ENCODE results near the gene IFITM1. TPM values are rescaled to one million over a fixed set of nuclear protein-coding genes. Genes with fewer than 3 reads are reported as not detected.
"Not testable (repeated sequence)": the region's sequence is repeated elsewhere in the genome, so short reads cannot be mapped to it uniquely, and the experiment has no call there.

IFITM1 gene
- total RNA-seq, 2 experiments from 2014 or later = 248 to 285 TPM

GRCh38 chr11:283405-284104 is 30.3 kb upstream of the IFITM1 start:
- DNase-seq = peak; percentile 6
- ATAC-seq = no peak
- intact Hi-C loops (cut with DNase I, micrococcal nuclease) = no loop called here
- H3K27ac Mint-ChIP-seq = no peak overlapping the region
- CTCF ChIA-PET = interaction anchor here (0.6 to 2.3 kb wide), 6 partner anchors 22 to 228 kb away, joined by 3 to 8 read pairs (median 4); no protein-coding TSS in a partner anchor
- H3K36me3 Mint-ChIP-seq (ENCODE audit: low read depth) = peaks cover 7% of the 10 kb centered on the region
- no peak overlapping the region for H3K4me3 Mint-ChIP-seq
- no peaks in the 10 kb centered on the region for H3K9me3 Mint-ChIP-seq (ENCODE audit: low read depth)
- POLR2A ChIA-PET = interaction anchor here (0.6 to 0.8 kb wide), 2 partner anchors 8 to 75 kb away, joined by 3 to 5 read pairs; no protein-coding TSS in a partner anchor
- H3K27me3 Mint-ChIP-seq = peaks cover 21% of the 10 kb centered on the region
- peaks cover 48% of the 10 kb centered on the region for H3K4me1 Mint-ChIP-seq

GRCh38 chr11:284105-285020 is 29.5 kb upstream of the IFITM1 start:
- ChIA-PET CTCF (interaction anchor here (0.5 to 2.3 kb wide), 8 partner anchors 16 to 227 kb away, joined by 3 to 8 read pairs (median 4); no protein-coding TSS in a partner anchor), POLR2A (interaction anchor here (0.6 kb wide), 1 partner anchor 9 kb away, joined by 5 read pairs; no protein-coding TSS in a partner anchor)
- no peaks in the 10 kb centered on the region for H3K9me3 Mint-ChIP-seq (ENCODE audit: low read depth)
- intact Hi-C loops (cut with DNase I, micrococcal nuclease) = loop anchor here in 1 of 2 experiments (5.0 kb wide), 1 partner anchor 47 kb away; the partner anchor contains the start of genes PSMD13 and SIRT3
- H3K36me3 Mint-ChIP-seq (ENCODE audit: low read depth) = peaks cover 7% of the 10 kb centered on the region
- H3K27me3 Mint-ChIP-seq = peaks cover 19% of the 10 kb centered on the region
- H3K4me1 Mint-ChIP-seq = peaks cover 46% of the 10 kb centered on the region
- peak; percentile 5 for DNase-seq
- no peak overlapping the region for H3K4me3 Mint-ChIP-seq
- no peak overlapping the region for H3K27ac Mint-ChIP-seq
- no peak for ATAC-seq

DNA sequence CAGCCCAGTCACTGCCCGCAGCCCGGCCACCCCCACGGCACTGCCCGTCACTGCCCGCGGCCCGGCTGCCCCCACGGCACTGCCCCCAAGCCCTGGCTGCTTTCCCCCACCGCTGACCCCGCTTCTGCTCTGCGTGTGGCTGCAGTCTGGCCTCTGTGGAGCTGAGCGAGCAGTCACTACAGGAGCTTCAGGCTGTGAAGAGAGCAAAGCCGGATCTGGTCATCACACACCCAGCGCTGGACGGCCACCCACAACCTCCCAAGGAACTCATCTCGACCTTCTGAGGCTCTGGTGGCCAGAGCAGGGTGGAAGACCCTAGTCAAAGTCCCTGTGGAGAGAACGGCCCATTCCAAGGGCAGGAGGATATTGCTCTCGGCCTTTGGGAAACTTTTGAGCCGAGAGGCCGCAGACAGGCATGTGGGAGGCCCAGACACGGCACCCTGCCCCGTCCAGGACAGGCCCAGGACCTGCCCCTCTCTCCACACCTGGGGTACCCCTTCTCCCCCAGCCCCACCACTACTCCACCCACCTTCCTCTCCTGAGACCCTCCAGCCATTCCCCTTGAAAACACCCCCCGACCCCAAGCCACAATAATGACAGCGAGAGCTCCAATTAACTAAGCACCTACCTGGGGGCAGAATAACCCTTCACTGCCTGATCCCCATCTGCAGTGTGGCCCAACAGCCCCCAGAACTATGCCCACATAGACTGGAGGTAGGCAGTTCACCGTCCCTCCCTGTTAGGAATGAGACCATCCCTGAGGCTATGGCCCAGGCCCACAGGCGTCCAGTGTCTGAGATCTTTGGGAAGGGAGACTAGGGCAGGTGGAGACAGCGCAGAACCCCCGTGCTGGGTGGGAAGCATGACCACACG is 28.6 kb upstream of the IFITM1 start:
- ATAC-seq = no peak

GRCh38 chr11:285894-286220 is 28.0 kb upstream of the IFITM1 start:
- no peak overlapping the region for H3K27ac Mint-ChIP-seq
- intact Hi-C loops (cut with DNase I, micrococcal nuclease) = loop anchor here in 1 of 2 experiments (5.0 kb wide), 1 partner anchor 49 kb away; the partner anchor contains the start of genes PSMD13 and SIRT3
- DNase-seq = no peak
- H3K4me3 Mint-ChIP-seq = no peak overlapping the region
- H3K4me1 Mint-ChIP-seq = peaks cover 48% of the 10 kb centered on the region
- ChIA-PET POLR2A (no interaction called here), CTCF (interaction anchor here (1.0 to 1.2 kb wide), 2 partner anchors 14 to 35 kb away, joined by 3 read pairs; no protein-coding TSS in a partner anchor)
- no peaks in the 10 kb centered on the region for H3K9me3 Mint-ChIP-seq (ENCODE audit: low read depth)
- H3K36me3 Mint-ChIP-seq (ENCODE audit: low read depth) = peaks cover 8% of the 10 kb centered on the region
- no peak for ATAC-seq
- H3K27me3 Mint-ChIP-seq = peaks cover 15% of the 10 kb centered on the region

More for the DNA sequence above, 28.6 kb upstream of the IFITM1 start:
- Mint-ChIP-seq H3K9me3 (ENCODE audit: low read depth) (no peaks in the 10 kb centered on the region), H3K4me3 (no peak overlapping the region), H3K27me3 (peaks cover 18% of the 10 kb centered on the region), H3K4me1 (peaks cover 50% of the 10 kb centered on the region), H3K27ac (no peak overlapping the region), H3K36me3 (ENCODE audit: low read depth) (peaks cover 7% of the 10 kb centered on the region)
- POLR2A ChIA-PET = no interaction called here
- intact Hi-C loops (cut with DNase I, micrococcal nuclease) = loop anchor here in 1 of 2 experiments (5.0 kb wide), 1 partner anchor 48 kb away; the partner anchor contains the start of genes PSMD13 and SIRT3
- CTCF ChIA-PET = interaction anchor here (0.5 to 2.3 kb wide), 4 partner anchors 17 to 35 kb away, joined by 3 to 8 read pairs (median 4); no protein-coding TSS in a partner anchor
- DNase-seq = no peak

DNA sequence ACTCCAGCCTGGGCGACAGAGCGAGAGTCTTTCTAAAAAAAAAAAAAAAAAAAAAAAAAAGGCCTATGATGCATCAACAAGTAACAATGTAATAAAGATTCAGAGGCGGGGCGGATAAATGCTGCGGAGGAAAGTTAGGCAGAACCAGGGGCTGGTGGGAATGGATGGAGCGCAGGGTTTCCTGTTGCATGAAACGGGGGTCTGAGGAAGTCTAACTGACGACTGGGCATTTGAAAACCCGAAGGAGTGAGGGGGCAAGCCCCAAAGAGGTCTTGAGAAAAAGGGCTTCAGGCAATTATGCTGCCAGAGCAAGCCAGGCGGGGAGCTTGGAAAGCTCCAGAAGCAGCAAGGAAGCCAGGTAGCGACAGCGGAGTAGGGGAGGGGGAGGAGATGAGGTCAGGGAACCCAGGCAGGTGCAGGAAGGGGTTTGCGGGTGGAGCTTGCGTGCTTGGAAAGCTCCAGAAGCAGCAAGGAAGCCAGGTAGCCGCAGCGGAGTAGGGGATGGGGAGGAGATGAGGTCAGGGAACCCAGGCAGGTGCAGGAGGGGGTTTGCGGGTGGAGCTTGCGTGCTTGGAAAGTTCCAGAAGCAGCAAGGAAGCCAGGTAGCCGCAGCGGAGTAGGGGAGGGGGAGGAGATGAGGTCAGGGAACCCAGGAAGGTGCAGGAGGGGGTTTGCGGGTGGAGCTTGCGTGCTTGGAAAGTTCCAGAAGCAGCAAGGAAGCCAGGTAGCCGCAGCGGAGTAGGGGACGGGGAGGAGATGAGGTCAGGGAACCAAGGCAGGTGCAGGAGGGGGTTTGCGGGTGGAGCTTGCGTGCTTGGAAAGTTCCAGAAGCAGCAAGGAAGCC is 26.6 kb upstream of the IFITM1 start:
- POLR2A ChIA-PET = interaction anchor here (1.0 kb wide), 1 partner anchor 30 kb away, joined by 4 read pairs; no protein-coding TSS in a partner anchor
- Mint-ChIP-seq H3K4me3 (peak overlapping the region; percentile 83), H3K4me1 (peaks cover 41% of the 10 kb centered on the region), H3K27ac (peak overlapping the region; percentile 92), H3K36me3 (ENCODE audit: low read depth) (peaks cover 16% of the 10 kb centered on the region)
- H3K9me3 Mint-ChIP-seq (ENCODE audit: low read depth); H3K27me3 Mint-ChIP-seq: not testable (repeated sequence)
- DNase-seq = peak; percentile 68
- intact Hi-C loops (cut with DNase I, micrococcal nuclease) = loop anchor here (1.0 to 5.0 kb wide), 2 partner anchors 18 to 50 kb away; partner anchors contain the start of genes PSMD13 (in 1 of the 2) and SIRT3 (in 1 of the 2)
- CTCF ChIA-PET = interaction anchor here (1.0 to 1.2 kb wide), 3 partner anchors 15 to 37 kb away, joined by 3 read pairs; no protein-coding TSS in a partner anchor
- peak; percentile 24 for ATAC-seq

GRCh38 chr11:287821-288477 is 25.9 kb upstream of the IFITM1 start:
- H3K4me3 Mint-ChIP-seq = peak overlapping the region; percentile 83
- H3K4me1 Mint-ChIP-seq = peaks cover 33% of the 10 kb centered on the region
- DNase-seq (peak; percentile 76), ATAC-seq (peak; percentile 59)
- H3K27ac Mint-ChIP-seq = peak overlapping the region; percentile 92
- ChIA-PET CTCF (interaction anchor here (0.7 to 1.1 kb wide), 2 partner anchors 28 to 34 kb away, joined by 3 read pairs; no protein-coding TSS in a partner anchor), POLR2A (interaction anchor here (0.8 to 1.0 kb wide), 2 partner anchors 29 to 152 kb away, joined by 3 to 4 read pairs; no protein-coding TSS in a partner anchor)
- H3K27me3 Mint-ChIP-seq = no peaks in the 10 kb centered on the region
- H3K9me3 Mint-ChIP-seq (ENCODE audit: low read depth) = no peaks in the 10 kb centered on the region
- intact Hi-C loops (cut with DNase I, micrococcal nuclease) = loop anchor here (1.0 to 5.0 kb wide), 4 partner anchors 19 to 52 kb away; partner anchors contain the start of genes PSMD13 (in 2 of the 2) and SIRT3 (in 2 of the 2)
- H3K36me3 Mint-ChIP-seq (ENCODE audit: low read depth) = peaks cover 16% of the 10 kb centered on the region

GRCh38 chr11:288478-289397 is 25.1 kb upstream of the IFITM1 start, which contains the start of gene PGGHG:
Gene PGGHG (plus strand): TSS chr11:289126. CDS start chr11:289817, 691 bp downstream.
- ATAC-seq = peak; percentile 17
- DNase-seq = peak; percentile 62
- Mint-ChIP-seq H3K9me3 (ENCODE audit: low read depth) (no peaks in the 10 kb centered on the region), H3K4me1 (peaks cover 27% of the 10 kb centered on the region), H3K27me3 (no peaks in the 10 kb centered on the region), H3K36me3 (ENCODE audit: low read depth) (peaks cover 16% of the 10 kb centered on the region), H3K4me3 (peak within 1 kb of the TSS; percentile 83), H3K27ac (peak within 1 kb of the TSS; percentile 92)
- CTCF ChIA-PET = interaction anchor here (0.7 to 0.8 kb wide), 2 partner anchors 17 to 27 kb away, joined by 3 to 6 read pairs; no protein-coding TSS in a partner anchor
- intact Hi-C loops (cut with DNase I, micrococcal nuclease) = loop anchor here (1.0 to 5.0 kb wide), 3 partner anchors 38 to 52 kb away; partner anchors contain the start of genes PSMD13 (in 2 of the 2) and SIRT3 (in 2 of the 2)
- POLR2A ChIA-PET = interaction anchor here (0.8 to 1.0 kb wide), 2 partner anchors 8 to 152 kb away, joined by 3 read pairs; no protein-coding TSS in a partner anchor

DNA sequence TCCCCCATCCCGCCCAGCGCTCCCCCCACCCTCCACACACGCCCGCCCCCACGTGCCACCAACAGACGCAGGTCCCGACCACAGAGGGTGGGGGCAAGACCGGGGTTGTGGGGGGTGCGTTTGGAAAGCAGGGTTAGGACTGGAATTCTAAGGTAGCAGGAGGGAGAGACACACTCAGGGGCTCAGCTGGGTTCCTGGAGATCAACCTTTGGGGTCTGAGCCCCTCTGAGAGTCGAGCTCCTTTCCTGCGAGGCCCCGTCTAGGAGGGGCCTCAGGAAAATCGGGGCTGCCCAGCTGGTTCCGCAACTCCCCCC is 24.5 kb upstream of the IFITM1 start:
- Mint-ChIP-seq H3K4me1 (peaks cover 26% of the 10 kb centered on the region), H3K27me3 (no peaks in the 10 kb centered on the region), H3K36me3 (ENCODE audit: low read depth) (peaks cover 16% of the 10 kb centered on the region), H3K9me3 (ENCODE audit: low read depth) (no peaks in the 10 kb centered on the region), H3K4me3 (peak overlapping the region; percentile 65), H3K27ac (peak overlapping the region; percentile 47)
- ChIA-PET POLR2A (interaction anchor here (1.0 kb wide), 1 partner anchor 8 kb away, joined by 3 read pairs; no protein-coding TSS in a partner anchor), CTCF (interaction anchor here (0.8 kb wide), 1 partner anchor 16 kb away, joined by 6 read pairs; no protein-coding TSS in a partner anchor)
- peak; percentile 31 for DNase-seq
- intact Hi-C loops (cut with DNase I, micrococcal nuclease) = loop anchor here in 1 of 2 experiments (5.0 kb wide), 1 partner anchor 52 kb away; the partner anchor contains the start of genes PSMD13 and SIRT3
- no peak for ATAC-seq

All from activated CD4-positive, alpha-beta T cell treated with anti-CD3 and anti-CD28 coated beads for 36 hours (primary cell).